Neural cell (in vitro differentiated cells): ENCODE measurements around the gene MARS1. TPM values are rescaled to one million over a fixed set of nuclear protein-coding genes. Genes with fewer than 3 reads are reported as not detected.
A peak's percentile ranks its signal among the peaks of the same experiment; 100 is the strongest.

Experiments
- H2AFZ ChIP-seq: fragments of 200-600, 300-800 bp; sonication (generic), shearing (Covaris generic); 2 replicates; pipeline ENCODE4 v1.6.0; 2014; ENCODE audit warnings: low read depth, mild to moderate bottlenecking, antibody characterized with exemption, low read length, moderate library complexity
- H3F3A ChIP-seq: fragments of 200-600 bp; shearing (Covaris generic); 2 replicates; pipeline ENCODE4 v1.6.1; 2016; ENCODE audit warnings: mild to moderate bottlenecking, moderate library complexity, mixed read lengths, antibody characterized with exemption, low read length; ENCODE audit not compliant: insufficient read depth, poor library complexity, severe bottlenecking
- H3K27ac ChIP-seq: fragments of 200-600, 300-800 bp; sonication (generic), shearing (Covaris generic); 2 replicates; pipeline ENCODE4 v1.5.1; 2014; ENCODE audit warnings: mild to moderate bottlenecking, low read length, moderate library complexity
- H3K27me3 ChIP-seq: fragments of 300-800, 200-600 bp; sonication (generic), shearing (Covaris generic); 2 replicates; pipeline ENCODE4 v1.6.0; 2014; ENCODE audit warnings: mild to moderate bottlenecking, low read depth, low read length, moderate library complexity; ENCODE audit not compliant: insufficient read depth
- H3K36me3 ChIP-seq: fragments of 300-800, 200-600 bp; sonication (generic), shearing (Covaris generic); 2 replicates; pipeline ENCODE4 v1.5.1; 2014; ENCODE audit warnings: mild to moderate bottlenecking, antibody characterized with exemption, low read length, moderate library complexity; ENCODE audit not compliant: insufficient read depth
- H3K4me2 ChIP-seq: fragments of 300-800, 200-600 bp; sonication (generic), shearing (Covaris generic); 2 replicates; pipeline ENCODE4 v1.6.0; 2014; ENCODE audit warnings: mild to moderate bottlenecking, low read length
- H3K4me3 ChIP-seq: fragments of 300-800, 200-600 bp; sonication (generic), shearing (Covaris generic); 2 replicates; pipeline ENCODE4 v1.5.1; 2014; ENCODE audit warnings: mild to moderate bottlenecking, low read length, moderate library complexity
- H3K79me2 ChIP-seq: fragments of 200-600 bp; shearing (Covaris generic); replicated peaks from 2 replicates; pipeline ENCODE4 v1.6.0; 2014; ENCODE audit warnings: mild to moderate bottlenecking, low read length, moderate library complexity; ENCODE audit not compliant: insufficient read depth
- H3K9ac ChIP-seq: fragments of 300-800, 200-600 bp; sonication (generic), shearing (Covaris generic); 2 replicates; pipeline ENCODE4 v1.6.1; 2016; ENCODE audit warnings: mild to moderate bottlenecking, low read length, mixed read lengths
- H3K9me2 ChIP-seq: fragments of 200-600 bp; shearing (Covaris generic); 2 replicates; pipeline ENCODE4 v1.6.1; 2016; ENCODE audit warnings: mild to moderate bottlenecking, low read length, mixed read lengths; ENCODE audit not compliant: insufficient read depth
- H3K9me3 ChIP-seq: fragments of 200-600, 300-800 bp; sonication (generic), shearing (Covaris generic); 2 replicates; pipeline ENCODE4 v1.6.1; 2016; ENCODE audit warnings: mild to moderate bottlenecking, mixed run types, low read length, moderate library complexity, mixed read lengths
- H4K20me1 ChIP-seq: fragments of 200-600 bp; shearing (Covaris generic); 2 replicates; pipeline ENCODE4 v1.6.1; 2016; ENCODE audit warnings: mild to moderate bottlenecking, mixed run types; ENCODE audit not compliant: insufficient read depth
- CTCF ChIP-seq: fragments of 450-650 bp; IDR thresholded peaks from 2 replicates; pipeline ENCODE4 v1.5.1; 2014; ENCODE audit warnings: antibody characterized with exemption, mild to moderate bottlenecking, moderate library complexity; ENCODE audit not compliant: poor library complexity, severe bottlenecking
- EP300 ChIP-seq: fragments of 450-650 bp; conservative IDR thresholded peaks from 2 replicates; pipeline ENCODE4 v1.6.1; 2014; ENCODE audit warnings: antibody characterized with exemption, mild to moderate bottlenecking, moderate library complexity; ENCODE audit not compliant: poor library complexity, severe bottlenecking
- EZH2 ChIP-seq: fragments of 200-600, 300-800 bp; shearing (Covaris generic), sonication (generic); IDR thresholded peaks from 2 replicates; pipeline ENCODE4 v1.6.1; 2014; ENCODE audit warnings: antibody characterized with exemption, low read length, borderline replicate concordance, mild to moderate bottlenecking; ENCODE audit not compliant: insufficient read depth, poor library complexity, severe bottlenecking
- MXI1 ChIP-seq: fragments of 450-650 bp; conservative IDR thresholded peaks from 2 replicates; pipeline ENCODE4 v1.6.1; 2014; ENCODE audit warnings: antibody characterized with exemption, mild to moderate bottlenecking; ENCODE audit not compliant: poor library complexity, severe bottlenecking
- POLR2AphosphoS5 ChIP-seq: IDR thresholded peaks from 2 replicates; pipeline ENCODE4 v1.6.1; 2012
- RAD21 ChIP-seq: fragments of 450-650 bp; conservative IDR thresholded peaks from 2 replicates; pipeline ENCODE4 v1.6.1; 2014; ENCODE audit warnings: antibody characterized with exemption, mild to moderate bottlenecking, moderate library complexity
- REST ChIP-seq: IDR thresholded peaks from 2 replicates; pipeline ENCODE4 v1.6.1; 2012; ENCODE audit warnings: borderline replicate concordance
- SMC3 ChIP-seq: fragments of 450-650 bp; conservative IDR thresholded peaks from 2 replicates; pipeline ENCODE4 v1.6.1; 2014; ENCODE audit warnings: antibody characterized with exemption, mild to moderate bottlenecking, moderate library complexity; ENCODE audit not compliant: poor library complexity
- TAF1 ChIP-seq: IDR thresholded peaks from 2 replicates; pipeline ENCODE4 v1.6.1; 2012; ENCODE audit warnings: low read depth
- polyA plus RNA-seq: library from polyadenylated mRNA; depleted of rRNA; stranded (reverse); fragments of >200 nt; gene quantifications from 2 replicates; pipeline ENCODE4 v1.2.3, GENCODE V29; 2014

The MARS1 gene
- polyA plus RNA-seq, 1 donor from 2014 or later = 321 TPM

- Histone ChIP-seq H3K9me2 (no peaks in the 10 kb centered on the region), H3K36me3 (no peaks in the 10 kb centered on the region), H3K4me2 (no peak overlapping the region), H3K27me3 (peaks cover 87% of the 10 kb centered on the region), H3K9ac (no peak overlapping the region), H3K79me2 (no peaks in the 10 kb centered on the region), H2AFZ (no peak overlapping the region), H3F3A (no peaks in the 10 kb centered on the region), H4K20me1 (no peaks in the 10 kb centered on the region), H3K4me3 (no peak overlapping the region), H3K9me3 (no peaks in the 10 kb centered on the region), H3K27ac (no peak overlapping the region)
- TF ChIP-seq EP300 = no peak
Observed at GRCh38 chr12:57474430-57474829, 13.4 kb upstream of the MARS1 start.

GRCh38 chr12:57474862-57475261 lies 13.0 kb upstream of the MARS1 start:
- H3K4me2 ChIP-seq = no peak overlapping the region
- H3F3A ChIP-seq = no peaks in the 10 kb centered on the region
- peaks cover 91% of the 10 kb centered on the region for H3K27me3 ChIP-seq
- no peaks in the 10 kb centered on the region for H3K9me2 ChIP-seq
- no peak overlapping the region for H3K27ac ChIP-seq
- peak overlapping the region; percentile 5 for H3K9ac ChIP-seq
- H3K9me3 ChIP-seq = no peaks in the 10 kb centered on the region
- H3K79me2 ChIP-seq = no peaks in the 10 kb centered on the region
- H2AFZ ChIP-seq = no peak overlapping the region
- no peaks in the 10 kb centered on the region for H4K20me1 ChIP-seq
- peak overlapping the region; percentile 61 for H3K4me3 ChIP-seq
- no peak for TF ChIP-seq CTCF
- no peak for TF ChIP-seq SMC3
- TF ChIP-seq RAD21 = no peak
- no peak for TF ChIP-seq POLR2AphosphoS5
- TF ChIP-seq EP300 = no peak
- TF ChIP-seq REST = no peak
- no peak for TF ChIP-seq MXI1
- TF ChIP-seq TAF1 = no peak
- no peak for TF ChIP-seq EZH2
- H3K36me3 ChIP-seq = no peaks in the 10 kb centered on the region
